Measurements from ENCODE around the gene C1QBP.

The C1QBP gene

DNA sequence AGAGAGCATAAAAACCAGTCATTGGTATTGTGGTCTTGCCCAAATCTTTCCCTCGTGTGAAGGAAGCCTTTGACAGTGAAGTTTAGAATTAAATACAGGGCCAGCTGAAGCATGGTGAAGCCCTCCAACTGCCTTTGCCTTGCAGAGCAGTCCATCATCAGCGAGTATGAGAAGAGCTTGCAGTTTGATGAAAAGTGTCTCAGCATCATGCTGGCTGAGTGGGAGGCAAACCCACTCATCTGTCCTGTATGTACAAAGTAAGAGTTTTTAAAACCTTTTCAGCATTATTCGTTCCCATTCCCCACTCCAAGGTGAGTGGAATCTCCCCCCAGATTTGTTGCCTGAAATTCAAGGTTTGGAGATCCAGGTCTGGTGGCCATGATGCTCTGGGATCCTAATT lies 13.1 kb downstream of the C1QBP start:
- TF ChIP-seq CTCF (IDR thresholded peaks at IDR 0.05; ENCODE audit: low read depth, low read length): no peak
- Histone ChIP-seq H3K27me3 (no peaks in the 10 kb centered on the region), H3K4me3 (ENCODE audit: low read depth, low read length) (no peak overlapping the region), H3K36me3 (peaks cover 45% of the 10 kb centered on the region), H3K9me3 (no peaks in the 10 kb centered on the region), H3K4me1 (no peaks in the 10 kb centered on the region)
- no peak for DNase-seq

- Histone ChIP-seq H3K4me1 (no peaks in the 10 kb centered on the region), H3K27me3 (no peaks in the 10 kb centered on the region), H3K36me3 (peaks cover 43% of the 10 kb centered on the region), H3K9me3 (no peaks in the 10 kb centered on the region), H3K4me3 (ENCODE audit: low read depth, low read length) (no peak overlapping the region)
- no peak for DNase-seq
- no peak for TF ChIP-seq CTCF (IDR thresholded peaks at IDR 0.05; ENCODE audit: low read depth, low read length)
Observed at GRCh38 chr17:5424909-5425308, 14.0 kb downstream of the C1QBP start.

DNA sequence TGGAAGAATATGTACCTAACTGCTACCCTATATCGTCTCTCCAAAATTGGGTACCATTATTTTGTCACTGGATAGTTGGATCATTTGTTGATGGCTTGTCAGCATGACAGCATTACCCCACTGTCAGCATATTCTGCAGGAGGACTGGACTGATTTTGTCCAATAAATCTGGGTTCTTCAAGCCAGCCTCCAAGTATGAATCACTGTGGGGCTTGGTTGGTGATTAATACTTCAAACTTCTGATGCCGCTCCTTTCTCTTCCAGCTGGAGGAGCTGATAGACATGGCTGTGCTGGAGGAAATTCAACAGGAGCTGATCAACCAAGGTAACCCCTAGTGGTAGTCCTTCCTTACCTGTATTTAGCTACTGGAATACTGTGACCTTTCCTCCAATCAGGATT lies 16.4 kb downstream of the C1QBP start:
- TF ChIP-seq CTCF (IDR thresholded peaks at IDR 0.05; ENCODE audit: low read depth, low read length): no peak
- Histone ChIP-seq H3K9me3 (no peaks in the 10 kb centered on the region), H3K27me3 (no peaks in the 10 kb centered on the region), H3K4me1 (no peaks in the 10 kb centered on the region), H3K4me3 (ENCODE audit: low read depth, low read length) (no peak overlapping the region), H3K36me3 (peaks cover 28% of the 10 kb centered on the region)
- no peak for DNase-seq

DNA sequence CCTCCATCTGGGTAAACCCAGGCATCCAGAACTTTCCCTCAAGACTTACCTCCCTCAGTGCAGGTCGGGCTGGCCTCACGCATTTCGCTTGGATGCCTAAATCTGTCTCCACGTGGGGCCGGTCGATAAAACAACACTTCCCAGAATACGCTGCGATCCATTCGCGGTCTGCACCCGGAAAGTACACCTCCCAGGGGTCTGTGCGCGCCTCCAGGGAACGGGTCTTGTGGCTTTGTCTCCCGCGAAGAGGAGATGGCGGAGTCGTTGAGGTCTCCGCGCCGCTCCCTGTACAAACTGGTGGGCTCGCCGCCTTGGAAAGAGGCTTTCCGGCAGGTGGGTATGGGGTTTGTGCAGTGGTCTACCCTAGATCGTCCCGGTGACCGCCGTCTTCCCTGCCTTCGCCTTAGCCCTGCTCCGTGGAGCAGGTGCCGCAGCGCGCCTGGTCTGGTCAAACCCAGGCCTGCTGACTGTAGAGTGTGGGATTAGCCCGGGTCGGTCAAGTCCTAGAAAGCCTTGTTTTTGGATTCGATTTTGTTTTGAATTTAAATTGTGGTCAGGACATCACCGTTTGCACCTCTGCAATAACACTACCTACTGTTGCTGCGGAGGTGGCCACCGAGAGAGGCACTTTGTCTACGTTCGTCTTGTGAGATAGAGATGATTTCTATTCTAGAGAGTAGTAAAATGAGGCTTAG lies 18.8 kb downstream of the C1QBP start, which contains the start of gene RPAIN:
TSS of gene RPAIN (plus strand) at position 224 of the 695 bp plus-strand sequence. CDS start at position 253, 29 bp downstream.
- Histone ChIP-seq H3K27me3 (no peaks in the 10 kb centered on the region), H3K36me3 (peaks cover 19% of the 10 kb centered on the region), H3K4me3 (ENCODE audit: low read depth, low read length) (peak within 1 kb of the TSS; percentile 88), H3K9me3 (no peaks in the 10 kb centered on the region), H3K4me1 (no peaks in the 10 kb centered on the region)
- peak; percentile 82 for DNase-seq
- TF ChIP-seq CTCF (IDR thresholded peaks at IDR 0.05; ENCODE audit: low read depth, low read length): no peak

DNA sequence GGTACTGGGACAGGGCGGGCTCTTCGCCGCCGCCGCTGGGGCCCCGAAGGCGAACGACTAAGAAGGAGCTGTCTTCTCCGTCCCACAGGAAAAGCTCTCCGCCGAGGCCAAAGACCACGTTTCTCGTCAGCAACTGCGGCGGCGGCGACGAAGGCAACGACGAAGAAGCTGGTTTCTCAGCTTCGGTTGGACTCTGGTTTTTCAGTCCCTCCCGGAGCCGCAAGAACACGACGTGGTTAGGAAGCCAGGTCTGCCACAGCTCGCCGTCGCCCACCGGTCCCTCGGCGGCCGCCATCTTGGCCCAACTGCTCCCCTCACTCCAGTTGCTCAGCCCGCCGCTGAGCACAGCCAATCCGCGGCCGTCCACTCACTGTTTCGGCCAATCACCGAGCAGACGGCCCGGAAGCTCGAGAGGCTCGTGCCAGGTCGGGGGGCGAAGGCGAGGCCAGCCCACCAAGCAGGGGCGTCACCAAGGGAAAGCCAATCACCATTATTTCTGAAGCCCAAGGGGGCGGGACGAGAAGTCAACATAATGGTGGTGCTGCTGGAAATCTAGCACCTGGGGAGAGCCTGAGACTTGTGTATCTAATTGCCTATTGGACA lies 19.5 kb downstream of the C1QBP start, which contains the start of gene NUP88:
TSS of gene NUP88 (minus strand) at position 307 of the 603 bp plus-strand sequence. CDS start at position 295, 12 bp downstream.
- Histone ChIP-seq H3K9me3 (no peaks in the 10 kb centered on the region), H3K27me3 (no peaks in the 10 kb centered on the region), H3K36me3 (peaks cover 19% of the 10 kb centered on the region), H3K4me1 (no peaks in the 10 kb centered on the region), H3K4me3 (ENCODE audit: low read depth, low read length) (peak within 1 kb of the TSS; percentile 88)
- peak; percentile 93 for DNase-seq
- TF ChIP-seq CTCF (IDR thresholded peaks at IDR 0.05; ENCODE audit: low read depth, low read length): no peak

- H3K36me3 ChIP-seq: peaks cover 15% of the 10 kb centered on the region
- peak overlapping the region; percentile 88 for H3K4me3 ChIP-seq (ENCODE audit: low read depth, low read length)
Observed at GRCh38 chr17:5418858-5419355, 20.0 kb downstream of the C1QBP start.

More at GRCh38 chr17:5418858-5419355, 20.0 kb downstream of the C1QBP start:
- peak; percentile 12 for DNase-seq
- H3K4me1 ChIP-seq: no peaks in the 10 kb centered on the region
- no peak for TF ChIP-seq CTCF (IDR thresholded peaks at IDR 0.05; ENCODE audit: low read depth, low read length)
- no peaks in the 10 kb centered on the region for H3K27me3 ChIP-seq
- no peaks in the 10 kb centered on the region for H3K9me3 ChIP-seq
